Adrenal gland (tissue), 12 donors: Measurements from ENCODE around the gene CAMK4. TPM values are rescaled to one million over a fixed set of nuclear protein-coding genes. Genes with fewer than 3 reads are reported as not detected.

ENCODE experiments used
- DNase-seq, 7 donors: peaks; one replicate each; pipeline ENCODE4 v3.0.0-alpha.2; 2019 to 2020
- H3K27ac ChIP-seq, 5 donors: fragments of 200-600 bp; sonication (generic) in 4 of 5; 1 replicate in 3 of 5; 2 replicates in 2 of 5; pipeline versions ENCODE4 v1.5.1 to v1.8.0; 2016 to 2020; ENCODE audit warnings: mild to moderate bottlenecking in 1 of 5
- H3K27me3 ChIP-seq: fragments of 200-600 bp; 2 replicates; pipeline ENCODE4 v1.8.0; 2021
- H3K36me3 ChIP-seq, 2 donors: fragments of 200-600 bp; replicated peaks in 1 of 2; 1 replicate in 1 of 2; 2 replicates in 1 of 2; pipeline versions ENCODE4 v1.5.1 to v1.8.0; 2018 to 2022
- H3K4me1 ChIP-seq, 2 donors: fragments of 200-600 bp; replicated peaks in 1 of 2; 1 replicate in 1 of 2; 2 replicates in 1 of 2; pipeline versions ENCODE4 v1.5.1 to v1.8.0; 2018 to 2021
- H3K4me3 ChIP-seq, 4 donors: fragments of 200-600 bp; sonication (generic) in 3 of 4; one replicate each; pipeline ENCODE4 v1.5.1; 2016 to 2018
- H3K9me3 ChIP-seq, 3 donors: fragments of 200-600 bp; sonication (generic) in 1 of 3; replicated peaks in 1 of 3; 1 replicate in 2 of 3; 2 replicates in 1 of 3; pipeline versions ENCODE4 v1.5.1 to v1.8.0; 2016 to 2021
- POLR2A ChIP-seq, 2 donors: fragments of 450-650 bp; IDR thresholded peaks; one replicate each; pipeline ENCODE4 v1.6.1; 2017; ENCODE audit warnings: antibody characterized with exemption in 2 of 2, mild to moderate bottlenecking in 2 of 2, moderate library complexity in 1 of 2
- whole genome bisulfite sequencing, 4 donors: extraction: QIAGEN DNeasy Blood & Tissue Kit in 2 of 4; methylation state at CpG; one replicate each; pipeline versions ENCODE4 v1.1.5 to v1.1.7; 2013 to 2017; 5-methylcytosine and 5-hydroxymethylcytosine counted together
- intact Hi-C, 2 donors: fragments of 100-400 bp; cut with DNase I; formaldehyde crosslinking; loops; one replicate each; pipeline versions ENCODE4 v1.14.1 to v1.15.0; 2022 to 2023
- polyA plus RNA-seq, 3 donors: library from polyadenylated mRNA; stranded (reverse); fragments of 200-250 nt in 2 of 3; fragments of 350-450 nt in 1 of 3; fragmentation: Illumina TruSeq in 1 of 3; extraction: RNeasy Lipid Tissue Mini Kit (QIAGEN cat#74804) in 1 of 3; gene quantifications; one replicate each; pipeline ENCODE4 v1.2.3, GENCODE V29; 2013 to 2014
- total RNA-seq, 9 donors: library from RNA; depleted of rRNA in 4 of 9; stranded (reverse); fragments of >200 nt in 4 of 9; fragments of 120-200 nt in 1 of 9; fragmentation: NEBNext Ultra II Directional in 1 of 9; extraction: Animal tissue kit (Norgen Biotek cat#: 25700) in 1 of 9; gene quantifications; one replicate each; pipeline versions ENCODE4 v1.1.0 to v1.2.4, GENCODE V29; 2013 to 2023
- TF ChIP-seq, protein P1 (sequence below), 6 experiments: fragments of 450-650 bp in 4 of 6; fragments of 200-600 bp in 2 of 6; sonication (generic) in 1 of 6; IDR thresholded peaks; 1 replicate in 5 of 6; 2 replicates in 1 of 6; pipeline versions ENCODE4 v1.5.1 to v1.8.0; 2016 to 2021; ENCODE audit warnings: antibody characterized with exemption in 6 of 6, mild to moderate bottlenecking in 2 of 6, moderate library complexity in 1 of 6
- donor health status: healthy with polysubstance abuse.
- donor health status: Bipolar disorder and iron deficiency.
- donor health status: DM: yes; HTN: yes; CAD: no.
- donor health status: DM: no; HTN: no; CAD: no.
- donor health status: DM: no; HTN: no; CAD: no.
- donor health status: DM: yes; HTN: yes; CAD: no.

The CAMK4 gene
- total and polyA plus RNA-seq, 12 donors, result 0.06 to 9.2 (median 2.0) TPM

DNA sequence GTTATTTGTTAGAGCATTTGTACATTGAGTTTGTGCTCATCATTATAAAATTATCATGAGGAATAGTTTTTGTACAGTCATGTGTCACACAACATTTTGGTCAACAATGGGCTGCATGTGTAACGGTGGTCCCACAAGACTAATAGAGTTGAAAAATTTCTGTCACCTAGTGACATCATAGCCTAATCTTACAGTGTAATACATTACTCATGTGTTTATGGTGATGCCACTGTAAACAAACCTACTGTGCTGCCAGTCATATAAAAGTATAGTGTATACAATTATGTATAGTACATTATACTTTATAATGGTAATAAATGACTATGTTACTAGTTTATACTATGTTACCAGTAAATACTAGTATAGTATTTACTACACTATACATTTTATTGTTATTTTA is 3.0 kb upstream of the CAMK4 start:
- WGBS, 4 donors, result 81 to 90% (median 88%) methylated on average over 1 of the region's 1 CpG
- no peak for DNase-seq
- no peak for TF ChIP-seq POLR2A (IDR thresholded peaks at IDR 0.05)
- TF ChIP-seq, protein P1, sequence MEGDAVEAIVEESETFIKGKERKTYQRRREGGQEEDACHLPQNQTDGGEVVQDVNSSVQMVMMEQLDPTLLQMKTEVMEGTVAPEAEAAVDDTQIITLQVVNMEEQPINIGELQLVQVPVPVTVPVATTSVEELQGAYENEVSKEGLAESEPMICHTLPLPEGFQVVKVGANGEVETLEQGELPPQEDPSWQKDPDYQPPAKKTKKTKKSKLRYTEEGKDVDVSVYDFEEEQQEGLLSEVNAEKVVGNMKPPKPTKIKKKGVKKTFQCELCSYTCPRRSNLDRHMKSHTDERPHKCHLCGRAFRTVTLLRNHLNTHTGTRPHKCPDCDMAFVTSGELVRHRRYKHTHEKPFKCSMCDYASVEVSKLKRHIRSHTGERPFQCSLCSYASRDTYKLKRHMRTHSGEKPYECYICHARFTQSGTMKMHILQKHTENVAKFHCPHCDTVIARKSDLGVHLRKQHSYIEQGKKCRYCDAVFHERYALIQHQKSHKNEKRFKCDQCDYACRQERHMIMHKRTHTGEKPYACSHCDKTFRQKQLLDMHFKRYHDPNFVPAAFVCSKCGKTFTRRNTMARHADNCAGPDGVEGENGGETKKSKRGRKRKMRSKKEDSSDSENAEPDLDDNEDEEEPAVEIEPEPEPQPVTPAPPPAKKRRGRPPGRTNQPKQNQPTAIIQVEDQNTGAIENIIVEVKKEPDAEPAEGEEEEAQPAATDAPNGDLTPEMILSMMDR (IDR thresholded peaks at IDR 0.05), result no peak
- intact Hi-C loops, result no loop called here
- no peaks in the 10 kb centered on the region for H3K9me3 ChIP-seq
- H3K36me3 ChIP-seq, result no peaks in the 10 kb centered on the region
- H3K27ac ChIP-seq, result no peak overlapping the region
- peaks cover 3 to 4% of the 10 kb centered on the region in 2 donors for H3K4me1 ChIP-seq
- no peak overlapping the region for H3K4me3 ChIP-seq
- H3K27me3 ChIP-seq, result peaks cover 12% of the 10 kb centered on the region

DNA sequence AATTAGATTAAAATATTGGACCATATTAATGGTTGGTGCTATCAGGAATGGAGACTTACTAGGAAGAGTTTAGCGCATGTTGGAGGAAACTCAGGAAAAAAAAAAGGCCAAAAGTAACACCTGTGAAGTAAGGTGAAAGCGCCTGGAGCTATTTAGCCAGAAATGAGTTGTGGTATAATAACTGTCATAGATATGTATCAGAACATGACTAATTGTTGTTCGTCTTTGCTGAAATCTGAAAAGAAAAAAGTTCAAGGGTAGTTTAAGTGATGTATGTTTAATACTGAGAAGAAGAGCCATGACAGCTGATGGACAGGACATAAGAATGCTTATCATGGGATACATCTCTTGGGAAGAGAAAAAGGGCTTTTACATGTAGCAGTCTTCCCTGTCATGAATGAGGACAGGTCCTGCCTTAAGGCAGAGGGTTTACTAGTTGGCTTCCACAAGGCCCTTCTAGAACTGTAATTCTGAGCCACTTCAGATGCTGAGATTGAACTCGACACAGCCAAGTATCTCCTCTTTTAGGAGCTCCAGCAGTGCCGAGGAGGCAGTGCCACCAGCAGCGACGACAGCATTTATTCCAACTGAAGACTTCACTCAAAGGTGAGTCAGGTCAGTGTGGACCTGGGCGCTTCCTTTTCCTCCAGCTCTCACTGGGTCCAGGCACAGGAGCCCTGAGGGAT is 940 bp upstream of the CAMK4 start:
- Histone ChIP-seq H3K4me3 (no peak overlapping the region), H3K4me1 (peaks cover 3 to 4% of the 10 kb centered on the region in 2 donors), H3K27ac (peak overlapping the region in 1 of 5 donors; percentile 49), H3K27me3 (peaks cover 21% of the 10 kb centered on the region), H3K9me3 (no peaks in the 10 kb centered on the region), H3K36me3 (no peaks in the 10 kb centered on the region)
- TF ChIP-seq POLR2A (IDR thresholded peaks at IDR 0.05), result no peak
- TF ChIP-seq, protein P1 (IDR thresholded peaks at IDR 0.05), result no peak
- WGBS, 4 donors, result 39 to 62% (median 44%) methylated on average over 4 to 8 of the region's 8 CpGs
- no peak for DNase-seq
- intact Hi-C loops, result no loop called here

DNA sequence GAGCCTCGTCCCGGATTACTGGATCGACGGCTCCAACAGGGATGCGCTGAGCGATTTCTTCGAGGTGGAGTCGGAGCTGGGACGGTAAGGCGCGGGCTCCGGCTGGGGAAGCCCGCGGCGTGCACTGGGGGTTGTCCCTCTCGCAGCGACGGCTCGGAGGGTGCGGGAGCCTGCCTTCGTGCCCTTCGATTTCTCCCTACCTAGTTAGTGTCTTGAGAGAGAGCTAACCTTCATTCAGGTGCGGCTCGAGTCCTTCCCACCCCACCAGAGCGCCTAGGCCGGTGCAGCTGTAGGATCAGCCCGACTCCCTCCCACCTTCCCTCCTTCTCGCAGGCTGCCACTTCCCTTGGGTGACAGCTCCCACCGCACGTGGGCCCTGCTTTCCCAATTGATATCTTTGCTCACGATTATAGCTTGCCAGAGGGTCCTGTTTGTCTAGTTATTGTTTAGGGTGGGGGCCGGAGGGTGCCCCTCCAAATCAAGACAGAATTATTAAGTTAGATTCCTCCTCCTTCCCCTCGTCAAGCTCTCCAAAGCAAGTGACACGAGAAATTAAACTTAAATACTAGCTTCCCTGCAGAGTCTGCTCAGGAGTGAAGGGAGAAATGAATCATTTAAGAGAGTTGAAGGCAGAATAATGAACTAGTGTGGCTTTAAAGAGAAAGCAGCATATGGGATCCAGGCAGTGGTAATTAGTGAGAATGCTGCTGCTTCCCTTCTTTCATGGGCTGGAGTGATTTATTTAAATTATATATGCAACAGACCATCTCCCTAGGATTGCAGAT is 569 bp downstream of the CAMK4 start:
- WGBS, 4 donors, result 3 to 16% (median 4%) methylated on average over 11 to 34 of the region's 34 CpGs
- Histone ChIP-seq H3K4me3 (peak overlapping the region in 2 of 4 donors; percentile 22 to 60), H3K4me1 (peaks cover 3 to 4% of the 10 kb centered on the region in 2 donors), H3K27ac (no peak overlapping the region), H3K27me3 (peaks cover 21% of the 10 kb centered on the region), H3K9me3 (no peaks in the 10 kb centered on the region), H3K36me3 (no peaks in the 10 kb centered on the region)
- TF ChIP-seq, protein P1 (IDR thresholded peaks at IDR 0.05), result no peak
- TF ChIP-seq POLR2A (IDR thresholded peaks at IDR 0.05), result no peak
- no peak for DNase-seq
- intact Hi-C loops, result no loop called here

DNA sequence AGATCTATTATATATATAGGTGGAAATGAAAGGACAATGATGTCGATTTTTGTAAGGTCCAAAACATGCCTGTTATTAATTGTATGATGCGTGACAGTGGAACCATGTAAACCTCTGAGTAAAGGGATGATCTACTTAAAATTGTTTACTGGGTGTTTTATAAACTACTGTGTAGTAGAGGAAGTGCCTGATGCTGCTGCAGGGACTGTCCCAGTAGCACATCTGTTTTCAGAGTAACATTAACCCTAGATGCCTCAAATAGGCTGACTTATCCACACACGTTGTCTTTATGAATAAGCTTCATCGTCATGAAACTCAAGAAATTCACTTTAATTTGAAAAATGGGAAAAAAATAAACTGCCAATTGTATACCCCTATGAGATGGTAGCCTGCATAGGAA is 1.7 kb downstream of the CAMK4 start:
- no peak for DNase-seq
- no peak for TF ChIP-seq POLR2A (IDR thresholded peaks at IDR 0.05)
- TF ChIP-seq, protein P1 (IDR thresholded peaks at IDR 0.05), result no peak
- H3K36me3 ChIP-seq, result no peaks in the 10 kb centered on the region
- peaks cover 3 to 4% of the 10 kb centered on the region in 2 donors for H3K4me1 ChIP-seq
- H3K27me3 ChIP-seq, result peaks cover 21% of the 10 kb centered on the region
- intact Hi-C loops, result no loop called here
- WGBS, 4 donors, result 71 to 83% (median 78%) methylated on average over 4 of the region's 4 CpGs
- no peak overlapping the region for H3K27ac ChIP-seq
- no peak overlapping the region for H3K4me3 ChIP-seq
- no peaks in the 10 kb centered on the region for H3K9me3 ChIP-seq
